DOHH2 (cell line): ENCODE data around the gene ZNF697.

Experiments used
- H3F3A ChIP-seq: fragments of 200-600 bp; sonication (generic), shearing (Covaris generic); 2 replicates; pipeline ENCODE4 v1.6.0; 2016; ENCODE audit warnings: antibody characterized with exemption, mild to moderate bottlenecking; ENCODE audit not compliant: control insufficient read depth, insufficient read depth
- H3K27ac ChIP-seq: fragments of 200-600 bp; sonication (generic); 2 replicates; pipeline ENCODE4 v1.5.1; 2014; ENCODE audit warnings: low read depth, mild to moderate bottlenecking, low read length, moderate library complexity
- H3K27me3 ChIP-seq: fragments of 200-600 bp; sonication (generic); 2 replicates; pipeline ENCODE4 v1.6.1; 2014; ENCODE audit warnings: mild to moderate bottlenecking, low read length, mixed read lengths; ENCODE audit not compliant: control insufficient read depth
- H3K36me3 ChIP-seq: fragments of 200-600 bp; sonication (generic); 2 replicates; pipeline ENCODE4 v1.6.1; 2014; ENCODE audit warnings: mild to moderate bottlenecking, low read length, moderate library complexity, mixed read lengths; ENCODE audit not compliant: control insufficient read depth
- H3K4me1 ChIP-seq: fragments of 200-600 bp; sonication (generic); 2 replicates; pipeline ENCODE4 v1.6.1; 2014; ENCODE audit warnings: mild to moderate bottlenecking, low read length, mixed read lengths; ENCODE audit not compliant: control insufficient read depth
- H3K4me2 ChIP-seq: fragments of 200-600 bp; sonication (generic); 2 replicates; pipeline ENCODE4 v1.6.0; 2014; ENCODE audit warnings: mild to moderate bottlenecking, low read length, moderate library complexity
- H3K4me3 ChIP-seq: fragments of 200-600 bp; sonication (generic); 2 replicates; pipeline ENCODE4 v1.5.1; 2014; ENCODE audit warnings: mild to moderate bottlenecking, low read length, mixed read lengths
- H3K79me2 ChIP-seq: fragments of 200-600 bp; sonication (generic); 2 replicates; pipeline ENCODE4 v1.6.1; 2014; ENCODE audit warnings: mild to moderate bottlenecking, low read length, mixed read lengths; ENCODE audit not compliant: control insufficient read depth
- H3K9me2 ChIP-seq: fragments of 200-600 bp; sonication (generic); replicated peaks from 2 replicates; pipeline ENCODE4 v1.6.1; 2014; ENCODE audit warnings: mild to moderate bottlenecking, low read length, mixed read lengths; ENCODE audit not compliant: control insufficient read depth
- H3K9me3 ChIP-seq: fragments of 200-600 bp; sonication (generic); 2 replicates; pipeline ENCODE4 v1.6.1; 2014; ENCODE audit warnings: antibody characterized with exemption, low read length, mixed read lengths; ENCODE audit not compliant: control insufficient read depth, insufficient read depth
- H4K20me1 ChIP-seq: fragments of 200-600 bp; sonication (generic); 2 replicates; pipeline ENCODE4 v1.6.0; 2014; ENCODE audit warnings: low read depth, mild to moderate bottlenecking, antibody characterized with exemption, low read length, moderate library complexity; ENCODE audit not compliant: control insufficient read depth, insufficient read depth
- EZH2phosphoT487 ChIP-seq: fragments of 200-600 bp; sonication (generic); IDR thresholded peaks from 2 replicates; pipeline ENCODE4 v1.6.1; 2017; ENCODE audit warnings: borderline replicate concordance, mild to moderate bottlenecking, antibody characterized with exemption, low read length, moderate library complexity, mixed read lengths
- TF ChIP-seq, protein P1 (sequence below): fragments of 200-600 bp; sonication (generic); IDR thresholded peaks from one replicate; pipeline ENCODE4 v1.5.1; 2014; ENCODE audit warnings: antibody characterized with exemption, mild to moderate bottlenecking, low read depth, low read length; ENCODE audit not compliant: poor library complexity, severe bottlenecking

ZNF697 gene

DNA sequence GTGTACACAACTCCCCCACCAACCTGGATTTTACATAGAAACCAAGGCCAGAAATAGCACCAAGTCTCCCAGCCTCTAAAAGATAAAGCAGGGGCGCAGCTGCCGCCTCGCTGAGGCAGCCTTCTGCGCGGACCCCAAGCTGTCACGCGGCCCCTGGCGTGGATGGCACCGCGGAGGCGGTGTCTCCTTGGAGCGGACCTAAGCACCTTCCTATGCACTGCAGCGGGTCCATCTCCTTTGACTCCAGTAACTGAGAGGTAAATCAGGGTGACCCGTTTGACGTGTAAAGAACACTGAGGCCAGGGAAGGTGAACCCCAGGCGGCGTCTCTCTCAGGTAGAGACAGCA lies 17.0 kb downstream of the ZNF697 start:
- Histone ChIP-seq H3K27me3 (peaks cover 3% of the 10 kb centered on the region; the same call in 1 of the 2 replicates), H3K36me3 (no peaks in the 10 kb centered on the region), H3K4me3 (no peak overlapping the region), H3K27ac (no peak overlapping the region), H3K4me1 (no peaks in the 10 kb centered on the region), H3K9me3 (no peaks in the 10 kb centered on the region), H3K4me2 (no peak overlapping the region), H3F3A (no peaks in the 10 kb centered on the region), H4K20me1 (no peaks in the 10 kb centered on the region), H3K9me2 (no peaks in the 10 kb centered on the region), H3K79me2 (no peaks in the 10 kb centered on the region)
- no peak for TF ChIP-seq EZH2phosphoT487
- TF ChIP-seq, protein P1, sequence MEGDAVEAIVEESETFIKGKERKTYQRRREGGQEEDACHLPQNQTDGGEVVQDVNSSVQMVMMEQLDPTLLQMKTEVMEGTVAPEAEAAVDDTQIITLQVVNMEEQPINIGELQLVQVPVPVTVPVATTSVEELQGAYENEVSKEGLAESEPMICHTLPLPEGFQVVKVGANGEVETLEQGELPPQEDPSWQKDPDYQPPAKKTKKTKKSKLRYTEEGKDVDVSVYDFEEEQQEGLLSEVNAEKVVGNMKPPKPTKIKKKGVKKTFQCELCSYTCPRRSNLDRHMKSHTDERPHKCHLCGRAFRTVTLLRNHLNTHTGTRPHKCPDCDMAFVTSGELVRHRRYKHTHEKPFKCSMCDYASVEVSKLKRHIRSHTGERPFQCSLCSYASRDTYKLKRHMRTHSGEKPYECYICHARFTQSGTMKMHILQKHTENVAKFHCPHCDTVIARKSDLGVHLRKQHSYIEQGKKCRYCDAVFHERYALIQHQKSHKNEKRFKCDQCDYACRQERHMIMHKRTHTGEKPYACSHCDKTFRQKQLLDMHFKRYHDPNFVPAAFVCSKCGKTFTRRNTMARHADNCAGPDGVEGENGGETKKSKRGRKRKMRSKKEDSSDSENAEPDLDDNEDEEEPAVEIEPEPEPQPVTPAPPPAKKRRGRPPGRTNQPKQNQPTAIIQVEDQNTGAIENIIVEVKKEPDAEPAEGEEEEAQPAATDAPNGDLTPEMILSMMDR: no peak

- H3K27me3 ChIP-seq: no peaks in the 10 kb centered on the region
- H3K4me1 ChIP-seq: no peaks in the 10 kb centered on the region
- H3F3A ChIP-seq: no peaks in the 10 kb centered on the region
- H3K4me2 ChIP-seq: no peak overlapping the region
- H4K20me1 ChIP-seq: no peaks in the 10 kb centered on the region
- no peaks in the 10 kb centered on the region for H3K79me2 ChIP-seq
- H3K9me3 ChIP-seq: no peaks in the 10 kb centered on the region
- TF ChIP-seq, protein P1: no peak
- no peak for TF ChIP-seq EZH2phosphoT487
- H3K9me2 ChIP-seq: no peaks in the 10 kb centered on the region
- H3K27ac ChIP-seq: no peak overlapping the region
- H3K4me3 ChIP-seq: no peak overlapping the region
- no peaks in the 10 kb centered on the region for H3K36me3 ChIP-seq
Measured at GRCh38 chr1:119626841-119627240, 21.2 kb downstream of the ZNF697 start.

- Histone ChIP-seq H3K4me3 (no peak overlapping the region), H4K20me1 (no peaks in the 10 kb centered on the region), H3K9me3 (no peaks in the 10 kb centered on the region), H3K9me2 (no peaks in the 10 kb centered on the region), H3K79me2 (no peaks in the 10 kb centered on the region), H3K27ac (no peak overlapping the region), H3K4me1 (no peaks in the 10 kb centered on the region), H3F3A (no peaks in the 10 kb centered on the region), H3K27me3 (no peaks in the 10 kb centered on the region), H3K36me3 (no peaks in the 10 kb centered on the region), H3K4me2 (no peak overlapping the region)
- no peak for TF ChIP-seq EZH2phosphoT487
- TF ChIP-seq, protein P1: no peak
Measured at GRCh38 chr1:119626011-119626545, 22.0 kb downstream of the ZNF697 start.
